B cell (primary cell): ENCODE data around the gene BMPER. TPM values are rescaled to one million over a fixed set of nuclear protein-coding genes. Genes with fewer than 3 reads are reported as not detected.

ENCODE experiments used
- ATAC-seq: fragments of 200-7000 bp; cut with Tn5 transposase; one replicate; pipeline ENCODE4 v1.10.0; 2021; ENCODE audit warnings: low read depth, mild to moderate bottlenecking, moderate number of reproducible peaks, moderate library complexity
- CTCF ChIA-PET: fragments of 350-600 bp; sonication (Branson Sonifier 250); formaldehyde crosslinking; loops from one replicate; lab custom pipeline; 2021; ENCODE audit warnings: antibody characterized with exemption, inconsistent platforms; lab: Charles Lee
- POLR2A ChIA-PET: fragments of 350-600 bp; sonication (Branson Sonifier 250); formaldehyde crosslinking; loops from one replicate; lab custom pipeline; 2021; ENCODE audit warnings: antibody characterized with exemption; lab: Charles Lee
- DNase-seq: peaks from one replicate; pipeline ENCODE4 v3.0.0; 2013
- H2AFZ ChIP-seq: 2 replicates; pipeline ENCODE4 v1.6.1; 2012; ENCODE audit warnings: mild to moderate bottlenecking, low read depth, low read length; ENCODE audit not compliant: insufficient read depth, poor library complexity, severe bottlenecking
- H3K27ac ChIP-seq, 2 donors: 1 replicate in 1 of 2; 2 replicates in 1 of 2; pipeline ENCODE4 v1.5.1; 2012 to 2013; ENCODE audit warnings: low read length in 2 of 2, mild to moderate bottlenecking in 2 of 2, moderate library complexity in 1 of 2
- H3K27me3 ChIP-seq, 4 experiments: fragments of 200-600 bp in 1 of 4; sonication (generic) in 1 of 4; replicated peaks in 1 of 4; 1 replicate in 2 of 4; 2 replicates in 2 of 4; pipeline versions ENCODE4 v1.6.1 to v1.7.0; 2013 to 2016; ENCODE audit warnings: low read length in 3 of 4, mild to moderate bottlenecking in 2 of 4, mixed read lengths in 1 of 4, moderate library complexity in 1 of 4; ENCODE audit not compliant: insufficient read depth in 4 of 4, control insufficient read depth in 3 of 4; ENCODE audit errors: control extremely low read depth in 1 of 4
- H3K36me3 ChIP-seq, 2 experiments: replicated peaks in 1 of 2; 1 replicate in 1 of 2; 2 replicates in 1 of 2; pipeline versions ENCODE4 v1.6.1 to v1.7.1; 2013; ENCODE audit warnings: low read length in 1 of 2; ENCODE audit not compliant: insufficient read depth in 2 of 2, control insufficient read depth in 1 of 2; ENCODE audit errors: control extremely low read depth in 1 of 2, extremely low read depth in 1 of 2
- H3K4me1 ChIP-seq, 2 donors: fragments of 200-600 bp in 1 of 2; sonication (generic) in 1 of 2; 1 replicate in 1 of 2; 2 replicates in 1 of 2; pipeline versions ENCODE4 v1.5.1 to v1.6.1; 2013 to 2017; ENCODE audit warnings: low read length in 2 of 2; ENCODE audit not compliant: control insufficient read depth in 2 of 2, insufficient read depth in 2 of 2
- H3K4me2 ChIP-seq: replicated peaks from 2 replicates; pipeline ENCODE3; 2012; ENCODE audit warnings: mild to moderate bottlenecking, low read depth, low read length; ENCODE audit not compliant: poor library complexity, severe bottlenecking
- H3K4me3 ChIP-seq, 5 experiments: fragments of 200-600 bp in 1 of 5; sonication (generic) in 1 of 5; 1 replicate in 3 of 5; 2 replicates in 2 of 5; pipeline versions ENCODE4 v1.5.1 to v1.7.0; 2011 to 2016; ENCODE audit warnings: low read length in 4 of 5, mild to moderate bottlenecking in 4 of 5, low read depth in 2 of 5, control low read depth in 1 of 5, moderate library complexity in 1 of 5; ENCODE audit not compliant: insufficient read depth in 1 of 5; ENCODE audit errors: control extremely low read depth in 1 of 5, extremely low read depth in 1 of 5
- H3K79me2 ChIP-seq: fragments of 200-600 bp; sonication (generic); one replicate; pipeline ENCODE4 v1.6.0; 2016; ENCODE audit warnings: low read length; ENCODE audit not compliant: control insufficient read depth, insufficient read depth
- H3K9ac ChIP-seq: fragments of 200-600 bp; sonication (generic); 2 replicates; pipeline ENCODE4 v1.6.1; 2017; ENCODE audit warnings: mild to moderate bottlenecking, low read length, moderate library complexity
- H3K9me3 ChIP-seq, 3 donors: one replicate each; pipeline versions ENCODE4 v1.6.1 to v1.7.1; 2013; ENCODE audit warnings: low read length in 2 of 3; ENCODE audit not compliant: control insufficient read depth in 2 of 3, insufficient read depth in 1 of 3; ENCODE audit errors: control extremely low read depth in 1 of 3
- H4K20me1 ChIP-seq: 2 replicates; pipeline ENCODE4 v1.6.0; 2012; ENCODE audit warnings: mild to moderate bottlenecking, low read length; ENCODE audit not compliant: insufficient read depth, control insufficient read depth, poor library complexity, severe bottlenecking
- H3K27ac Mint-ChIP-seq: one replicate; pipeline ENCODE4 v1.8.0; 2021; ENCODE audit warnings: mixed read lengths
- H3K27me3 Mint-ChIP-seq: one replicate; pipeline ENCODE4 v1.8.0; 2021; ENCODE audit warnings: mixed read lengths
- H3K4me1 Mint-ChIP-seq: one replicate; pipeline ENCODE4 v1.8.0; 2021; ENCODE audit warnings: mixed read lengths
- H3K4me3 Mint-ChIP-seq: one replicate; pipeline ENCODE4 v1.8.0; 2021; ENCODE audit warnings: mixed read lengths
- H3K9me3 Mint-ChIP-seq: one replicate; pipeline ENCODE4 v1.8.0; 2022; ENCODE audit warnings: mixed read lengths; ENCODE audit not compliant: insufficient read depth
- CTCF ChIP-seq: fragments of 200-600 bp; IDR thresholded peaks from one replicate; pipeline ENCODE4 v1.8.0; 2022; ENCODE audit warnings: antibody characterized with exemption, mild to moderate bottlenecking
- EZH2 ChIP-seq: IDR thresholded peaks from 2 replicates; pipeline ENCODE4 v1.6.1; 2012; ENCODE audit warnings: borderline replicate concordance, low read depth, mild to moderate bottlenecking, moderate library complexity, low read length; ENCODE audit not compliant: insufficient read depth, poor library complexity, severe bottlenecking
- WGBS: methylation state at CpG from one replicate; pipeline ENCODE4 v1.1.5; 2013; ENCODE audit warnings: missing lambda C conversion rate; ENCODE audit not compliant: insufficient coverage; 5-methylcytosine and 5-hydroxymethylcytosine counted together
- intact Hi-C: fragments of 100-400 bp; cut with micrococcal nuclease; formaldehyde crosslinking; loops from one replicate; pipeline ENCODE4 v1.10.0; 2022
- polyA plus RNA-seq: library from polyadenylated mRNA; depleted of rRNA; stranded (reverse); fragments of >200 nt; gene quantifications from 2 replicates; pipeline ENCODE4 v1.2.3, GENCODE V29; 2012
- total RNA-seq, 2 donors: library from RNA; stranded (reverse); fragments of 120-200 nt in 1 of 2; gene quantifications; 1 replicate in 1 of 2; 2 replicates in 1 of 2; pipeline versions ENCODE4 v1.2.3 to v1.2.4, GENCODE V29; 2013 to 2022

Gene BMPER
- total and polyA plus RNA-seq, 2 donors (not counting 1 experiment from before 2014, with no cell fraction given) = not detected

- Histone ChIP-seq H3K4me1 (no peaks in the 10 kb centered on the region), H3K36me3 (no peaks in the 10 kb centered on the region), H3K27ac (no peak overlapping the region), H3K9me3 (no peaks in the 10 kb centered on the region), H3K4me3 (no peak overlapping the region), H3K9ac (no peak overlapping the region), H2AFZ (no peak overlapping the region), H3K79me2 (no peaks in the 10 kb centered on the region), H4K20me1 (no peaks in the 10 kb centered on the region), H3K4me2 (no peak overlapping the region), H3K27me3 (no peaks in the 10 kb centered on the region)
- no peaks in the 10 kb centered on the region for H3K27me3 Mint-ChIP-seq
- POLR2A ChIA-PET = no interaction called here
- no peak overlapping the region for H3K27ac Mint-ChIP-seq
- intact Hi-C loops = no loop called here
- no peaks in the 10 kb centered on the region for H3K9me3 Mint-ChIP-seq
- no peak overlapping the region for H3K4me3 Mint-ChIP-seq
- 73% methylated on average over 6 of the region's 10 CpGs for WGBS
- CTCF ChIA-PET = no interaction called here
- DNase-seq (no peak), ATAC-seq (no peak)
- H3K4me1 Mint-ChIP-seq = no peaks in the 10 kb centered on the region
- TF ChIP-seq CTCF = no peak
- no peak for TF ChIP-seq EZH2
Measured at GRCh38 chr7:34036972-34037792, 131.8 kb downstream of the BMPER start.

DNA sequence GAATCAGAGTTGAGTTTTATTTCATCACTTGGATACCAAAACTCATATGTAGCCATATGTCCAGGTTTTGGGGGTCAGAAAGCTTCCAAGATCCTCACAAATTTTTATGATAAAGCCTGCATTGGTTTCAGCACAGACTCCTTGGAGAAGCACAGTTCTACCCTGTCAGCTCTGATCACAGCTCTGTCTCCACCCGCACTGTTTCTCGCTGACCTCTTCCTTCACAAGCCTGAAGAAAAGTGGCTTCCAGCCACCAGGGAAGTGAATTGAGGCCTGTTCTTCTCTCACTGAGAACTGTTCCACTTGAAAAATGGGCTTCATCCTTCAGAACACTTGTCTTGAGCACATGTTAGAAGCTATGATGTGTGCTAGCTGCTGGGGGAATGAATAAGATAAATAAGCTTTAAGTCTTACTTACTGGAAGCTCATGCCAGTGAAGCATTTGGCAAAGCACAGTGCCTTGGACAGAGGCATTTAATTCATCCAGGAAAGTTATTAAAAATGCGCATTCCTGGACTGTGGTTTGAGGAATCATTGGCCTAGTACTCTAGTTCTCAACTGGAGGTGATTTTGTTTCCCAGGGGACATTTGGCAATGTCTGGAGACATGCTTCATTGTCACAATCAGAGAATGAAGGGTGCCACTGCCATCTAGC, 133.6 kb downstream of the BMPER start:
- CTCF ChIA-PET = no interaction called here

More for the DNA sequence above, 133.6 kb downstream of the BMPER start:
- no peak overlapping the region for H3K9ac ChIP-seq
- no peaks in the 10 kb centered on the region for H3K9me3 ChIP-seq
- TF ChIP-seq EZH2 = no peak
- TF ChIP-seq CTCF = no peak
- H3K4me3 ChIP-seq = no peak overlapping the region
- WGBS = 100% methylated on average over 3 of the region's 3 CpGs
- no peak for DNase-seq
- intact Hi-C loops = no loop called here
- Mint-ChIP-seq H3K4me1 (no peaks in the 10 kb centered on the region), H3K4me3 (no peak overlapping the region), H3K27me3 (no peaks in the 10 kb centered on the region), H3K27ac (no peak overlapping the region), H3K9me3 (no peaks in the 10 kb centered on the region)
- no peaks in the 10 kb centered on the region for H3K4me1 ChIP-seq
- H3K79me2 ChIP-seq = no peaks in the 10 kb centered on the region
- no peak for ATAC-seq
- no peak overlapping the region for H3K4me2 ChIP-seq
- no peak overlapping the region for H3K27ac ChIP-seq
- no peaks in the 10 kb centered on the region for H3K36me3 ChIP-seq
- POLR2A ChIA-PET = no interaction called here
- no peak overlapping the region for H2AFZ ChIP-seq
- H4K20me1 ChIP-seq = no peaks in the 10 kb centered on the region
- no peaks in the 10 kb centered on the region for H3K27me3 ChIP-seq
